WERI-Rb-1 (cell line): ENCODE results near the gene VGLL4.
A peak's percentile ranks its signal among the peaks of the same experiment; 100 is the strongest.

Experiments used
- DNase-seq: peaks from one replicate; pipeline ENCODE4 v3.0.0-alpha.2; 2020
- H3K27ac ChIP-seq: fragments of 250-450 bp; sonication (Bioruptor Pico); 2 replicates; pipeline ENCODE4 v1.5.1; 2020; ENCODE audit warnings: mild to moderate bottlenecking, moderate library complexity
- H3K27me3 ChIP-seq: fragments of 250-450 bp; sonication (Bioruptor Pico); 2 replicates; pipeline ENCODE4 v1.5.1; 2021; ENCODE audit warnings: mild to moderate bottlenecking, low read depth, moderate library complexity; ENCODE audit not compliant: insufficient read depth, severe bottlenecking
- H3K36me3 ChIP-seq: fragments of 250-450 bp; sonication (Bioruptor Pico); 2 replicates; pipeline ENCODE4 v1.5.1; 2020; ENCODE audit warnings: mild to moderate bottlenecking, moderate library complexity
- H3K4me3 ChIP-seq: 2 replicates; pipeline ENCODE4 v1.5.1; 2011; ENCODE audit warnings: low read depth, mild to moderate bottlenecking, control low read depth, low read length
- H3K9me3 ChIP-seq: fragments of 250-450 bp; sonication (Bioruptor Pico); 2 replicates; pipeline ENCODE4 v1.5.1; 2021; ENCODE audit warnings: mild to moderate bottlenecking, moderate library complexity; ENCODE audit not compliant: severe bottlenecking
- TF ChIP-seq, protein P1 (sequence below): IDR thresholded peaks from 2 replicates; pipeline ENCODE4 v1.5.1; 2011; ENCODE audit warnings: low read depth, mild to moderate bottlenecking, control low read depth, inconsistent platforms, low read length

Gene VGLL4

DNA sequence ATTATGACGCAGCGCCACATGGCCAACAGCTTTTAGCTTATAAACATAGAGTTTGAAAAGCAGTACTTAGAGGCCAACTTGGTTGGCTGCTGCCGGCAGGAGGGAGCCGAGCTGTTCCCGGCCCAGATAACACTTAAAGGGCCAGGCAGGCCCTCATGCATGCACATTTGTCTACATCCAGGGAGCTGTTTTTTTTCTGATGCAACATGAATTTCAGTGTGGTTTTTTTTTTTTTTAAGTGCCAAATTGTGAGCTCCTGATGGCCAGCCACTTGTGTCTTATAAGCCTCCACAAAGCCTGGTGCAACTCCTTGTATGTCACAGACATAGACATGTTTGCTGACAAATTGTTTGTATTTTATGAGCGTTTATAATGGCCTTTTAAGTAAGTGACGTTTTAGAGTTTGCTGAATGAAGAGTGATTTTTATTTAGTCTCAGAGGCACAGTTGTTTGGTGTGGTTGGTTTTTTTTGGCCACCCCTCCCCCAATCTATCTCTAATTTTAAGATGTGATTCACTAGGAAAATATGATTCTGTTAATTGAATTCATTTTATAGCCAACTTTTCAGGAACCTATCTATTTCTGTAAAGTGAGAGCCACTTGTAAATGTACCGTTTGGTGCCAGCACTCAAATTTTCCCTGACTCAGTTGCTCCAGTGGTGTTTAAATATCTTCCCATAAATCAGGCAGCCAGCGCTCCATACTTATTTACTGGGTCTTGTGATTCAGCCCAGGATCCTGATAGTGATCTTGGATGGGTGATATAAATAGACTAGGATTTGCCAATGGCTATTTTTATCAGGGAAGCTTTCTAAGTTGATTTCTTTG, 134.3 kb downstream of the VGLL4 start:
- peak; percentile 38 for DNase-seq
- Histone ChIP-seq H3K4me3 (no peak overlapping the region), H3K27ac (peak overlapping the region; percentile 75), H3K27me3 (no peaks in the 10 kb centered on the region), H3K36me3 (no peaks in the 10 kb centered on the region), H3K9me3 (no peaks in the 10 kb centered on the region)
- TF ChIP-seq, protein P1, sequence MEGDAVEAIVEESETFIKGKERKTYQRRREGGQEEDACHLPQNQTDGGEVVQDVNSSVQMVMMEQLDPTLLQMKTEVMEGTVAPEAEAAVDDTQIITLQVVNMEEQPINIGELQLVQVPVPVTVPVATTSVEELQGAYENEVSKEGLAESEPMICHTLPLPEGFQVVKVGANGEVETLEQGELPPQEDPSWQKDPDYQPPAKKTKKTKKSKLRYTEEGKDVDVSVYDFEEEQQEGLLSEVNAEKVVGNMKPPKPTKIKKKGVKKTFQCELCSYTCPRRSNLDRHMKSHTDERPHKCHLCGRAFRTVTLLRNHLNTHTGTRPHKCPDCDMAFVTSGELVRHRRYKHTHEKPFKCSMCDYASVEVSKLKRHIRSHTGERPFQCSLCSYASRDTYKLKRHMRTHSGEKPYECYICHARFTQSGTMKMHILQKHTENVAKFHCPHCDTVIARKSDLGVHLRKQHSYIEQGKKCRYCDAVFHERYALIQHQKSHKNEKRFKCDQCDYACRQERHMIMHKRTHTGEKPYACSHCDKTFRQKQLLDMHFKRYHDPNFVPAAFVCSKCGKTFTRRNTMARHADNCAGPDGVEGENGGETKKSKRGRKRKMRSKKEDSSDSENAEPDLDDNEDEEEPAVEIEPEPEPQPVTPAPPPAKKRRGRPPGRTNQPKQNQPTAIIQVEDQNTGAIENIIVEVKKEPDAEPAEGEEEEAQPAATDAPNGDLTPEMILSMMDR = no peak

GRCh38 chr3:11508346-11509172, 135.2 kb downstream of the VGLL4 start:
- DNase-seq = no peak
- H3K4me3 ChIP-seq = no peak overlapping the region
- no peaks in the 10 kb centered on the region for H3K9me3 ChIP-seq
- TF ChIP-seq, protein P1 = no peak
- no peaks in the 10 kb centered on the region for H3K36me3 ChIP-seq
- H3K27ac ChIP-seq = peak overlapping the region; percentile 75
- H3K27me3 ChIP-seq = no peaks in the 10 kb centered on the region

DNA sequence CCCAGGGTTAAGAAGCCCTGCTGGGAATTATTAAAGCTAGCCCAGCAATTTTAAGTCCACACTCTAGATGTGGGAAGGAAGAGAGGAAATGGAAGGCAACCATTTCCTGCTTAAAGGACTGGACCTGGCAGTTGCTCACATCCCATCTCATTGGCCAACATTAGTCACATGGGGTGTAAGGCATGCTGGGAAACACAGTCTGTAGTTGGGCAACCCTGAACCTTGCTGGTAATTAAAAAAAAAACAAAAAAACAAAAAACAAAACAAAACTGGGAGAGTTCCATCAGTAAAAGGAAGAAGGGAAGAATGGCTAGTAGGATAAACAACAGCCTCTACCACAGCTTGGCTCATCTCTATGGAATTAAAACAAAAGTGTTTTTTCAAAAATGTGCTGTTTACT, 136.0 kb downstream of the VGLL4 start:
- H3K4me3 ChIP-seq = no peak overlapping the region
- no peak for DNase-seq
- H3K36me3 ChIP-seq = no peaks in the 10 kb centered on the region
- H3K27me3 ChIP-seq = no peaks in the 10 kb centered on the region
- no peaks in the 10 kb centered on the region for H3K9me3 ChIP-seq
- TF ChIP-seq, protein P1 = no peak
- no peak overlapping the region for H3K27ac ChIP-seq
